ENCODE data around the gene TMCC3. TPM values are rescaled to one million over a fixed set of nuclear protein-coding genes. Genes with fewer than 3 reads are reported as not detected.
A peak's percentile ranks its signal among the peaks of the same experiment; 100 is the strongest.

Gene TMCC3
- total and polyA plus RNA-seq, 2 experiments from 2014 or later, result 0.60 to 0.79 TPM

GRCh38 chr12:94676922-94677321 is 26.6 kb upstream of the TMCC3 start:
- no peaks in the 10 kb centered on the region for H3K36me3 ChIP-seq
- H3K27me3 ChIP-seq, result no peaks in the 10 kb centered on the region
- H3K4me1 ChIP-seq (ENCODE audit: low read depth), result no peaks in the 10 kb centered on the region
- no peak for DNase-seq (ENCODE audit: low read depth in 1 of 2, low spot score in 1 of 2)
- H3K4me3 ChIP-seq, result no peak overlapping the region
- no peak for TF ChIP-seq CTCF (IDR thresholded peaks at IDR 0.05; ENCODE audit: low read depth, low read length)
- H3K27ac ChIP-seq, result no peak overlapping the region
- H3K9me3 ChIP-seq (ENCODE audit: low read depth), result no peaks in the 10 kb centered on the region

- H3K4me1 ChIP-seq (ENCODE audit: low read depth), result no peaks in the 10 kb centered on the region
- no peaks in the 10 kb centered on the region for H3K36me3 ChIP-seq
- no peaks in the 10 kb centered on the region for H3K9me3 ChIP-seq (ENCODE audit: low read depth)
- no peak for TF ChIP-seq CTCF (IDR thresholded peaks at IDR 0.05; ENCODE audit: low read depth, low read length)
- no peak overlapping the region for H3K27ac ChIP-seq
- H3K27me3 ChIP-seq, result no peaks in the 10 kb centered on the region
- DNase-seq (ENCODE audit: low read depth in 1 of 2, low spot score in 1 of 2), result peak in 1 of 2 donors; percentile 71
- no peak overlapping the region for H3K4me3 ChIP-seq
These were observed 25.8 kb upstream of the TMCC3 start for GRCh38 chr12:94676031-94676641.

GRCh38 chr12:94674835-94675234 is 24.5 kb upstream of the TMCC3 start:
- H3K36me3 ChIP-seq, result no peaks in the 10 kb centered on the region
- peak in 1 of 2 donors; percentile 10 for DNase-seq (ENCODE audit: low read depth in 1 of 2, low spot score in 1 of 2)
- H3K9me3 ChIP-seq (ENCODE audit: low read depth), result no peaks in the 10 kb centered on the region
- no peak overlapping the region for H3K27ac ChIP-seq
- H3K27me3 ChIP-seq, result no peaks in the 10 kb centered on the region
- TF ChIP-seq CTCF (IDR thresholded peaks at IDR 0.05; ENCODE audit: low read depth, low read length), result no peak
- H3K4me1 ChIP-seq (ENCODE audit: low read depth), result no peaks in the 10 kb centered on the region
- no peak overlapping the region for H3K4me3 ChIP-seq

GRCh38 chr12:94674051-94674451 is 23.7 kb upstream of the TMCC3 start:
- no peak for TF ChIP-seq CTCF (IDR thresholded peaks at IDR 0.05; ENCODE audit: low read depth, low read length)
- no peaks in the 10 kb centered on the region for H3K36me3 ChIP-seq
- H3K27ac ChIP-seq, result no peak overlapping the region
- no peaks in the 10 kb centered on the region for H3K9me3 ChIP-seq (ENCODE audit: low read depth)
- H3K4me1 ChIP-seq (ENCODE audit: low read depth), result no peaks in the 10 kb centered on the region
- peak in 1 of 2 donors; percentile 53 for DNase-seq (ENCODE audit: low read depth in 1 of 2, low spot score in 1 of 2)
- no peak overlapping the region for H3K4me3 ChIP-seq
- H3K27me3 ChIP-seq, result no peaks in the 10 kb centered on the region

GRCh38 chr12:94673496-94673895 is 23.1 kb upstream of the TMCC3 start:
- Histone ChIP-seq H3K27me3 (no peaks in the 10 kb centered on the region), H3K36me3 (no peaks in the 10 kb centered on the region), H3K4me1 (ENCODE audit: low read depth) (no peaks in the 10 kb centered on the region), H3K4me3 (no peak overlapping the region), H3K27ac (no peak overlapping the region), H3K9me3 (ENCODE audit: low read depth) (no peaks in the 10 kb centered on the region)
- no peak for DNase-seq (ENCODE audit: low read depth in 1 of 2, low spot score in 1 of 2)
- no peak for TF ChIP-seq CTCF (IDR thresholded peaks at IDR 0.05; ENCODE audit: low read depth, low read length)

Measured in cardiac muscle cell (in vitro differentiated cells and primary cell).